H1 (cell line): Measurements from ENCODE around the gene FAM131A. TPM values are rescaled to one million over a fixed set of nuclear protein-coding genes. Genes with fewer than 3 reads are reported as not detected.

ENCODE experiments used
- BRCA1 ChIP-seq: IDR thresholded peaks from 2 replicates; pipeline ENCODE4 v1.6.1; 2012; ENCODE audit warnings: low read depth, low read length, improper control_type of control experiment
- CBX8 ChIP-seq: fragments of 300-800, 300-1000 bp; sonication (generic); IDR thresholded peaks from 2 replicates; pipeline ENCODE4 v1.7.1; 2016; ENCODE audit warnings: low read depth, low read length, borderline replicate concordance
- CEBPB ChIP-seq: IDR thresholded peaks from 2 replicates; pipeline ENCODE4 v1.6.1; 2012; ENCODE audit warnings: low read depth, low read length
- CHD1 ChIP-seq: IDR thresholded peaks from 2 replicates; pipeline ENCODE4 v1.6.1; 2012; ENCODE audit warnings: low read depth, low read length, improper control_type of control experiment
- GABPA ChIP-seq: IDR thresholded peaks from 2 replicates; pipeline ENCODE4 v1.6.1; 2011; ENCODE audit warnings: mild to moderate bottlenecking, low read length, moderate library complexity, borderline replicate concordance; ENCODE audit not compliant: insufficient read depth
- HDAC6 ChIP-seq: IDR thresholded peaks from one replicate; pipeline ENCODE4 v1.7.1; 2012; ENCODE audit warnings: low read depth, mild to moderate bottlenecking, inconsistent platforms, low read length, moderate library complexity
- KDM4A ChIP-seq: IDR thresholded peaks from one replicate; pipeline ENCODE4 v1.7.1; 2012; ENCODE audit warnings: low read depth, mild to moderate bottlenecking, moderate library complexity, low read length, inconsistent platforms; ENCODE audit not compliant: severe bottlenecking
- MAFK ChIP-seq: IDR thresholded peaks from 2 replicates; pipeline ENCODE4 v1.6.1; 2012; ENCODE audit warnings: low read depth, mild to moderate bottlenecking, improper control_type of control experiment, low read length
- PHF8 ChIP-seq: fragments of 200-600 bp; sonication (generic); conservative IDR thresholded peaks from 2 replicates; pipeline ENCODE4 v1.7.1; 2012; ENCODE audit warnings: low read depth, mild to moderate bottlenecking, inconsistent platforms, low read length, moderate library complexity
- RBBP5 ChIP-seq: IDR thresholded peaks from 2 replicates; pipeline ENCODE4 v1.7.1; 2012; ENCODE audit warnings: low read depth, mild to moderate bottlenecking, inconsistent platforms, low read length, moderate library complexity, borderline replicate concordance
- RNF2 ChIP-seq: fragments of 200-900, 300-1000 bp; sonication (generic); IDR thresholded peaks from 2 replicates; pipeline ENCODE4 v1.7.1; 2016; ENCODE audit warnings: borderline replicate concordance, low read depth, mild to moderate bottlenecking, antibody characterized with exemption, low read length; ENCODE audit not compliant: poor library complexity, severe bottlenecking; ENCODE audit errors: missing control alignments
- polyA plus RNA-seq, 7 experiments: library from polyadenylated mRNA; depleted of rRNA in 3 of 7; stranded (reverse) in 5 of 7; unstranded in 2 of 7; fragments of >200 nt in 5 of 7; fragments of 200-250 nt in 2 of 7; gene quantifications; 1 replicate in 5 of 7; 2 replicates in 1 of 7; 4 replicates in 1 of 7; pipeline versions ENCODE4 v1.2.1 to v1.2.3, GENCODE V29; 2011 to 2013; ENCODE audit warnings: missing spikeins in 2 of 7, mixed read lengths in 2 of 7
- total RNA-seq: library from RNA; stranded (reverse); fragmentation: NEBNext Ultra II Directional; extraction: Animal tissue kit (Norgen Biotek cat#: 25700); gene quantifications from 2 replicates; pipeline ENCODE4 v1.2.1, GENCODE V29; 2021
- TF ChIP-seq, protein P1 (sequence below): IDR thresholded peaks from 2 replicates; pipeline ENCODE4 v1.6.1; 2012; ENCODE audit warnings: inconsistent platforms
- TF ChIP-seq, protein P2 (sequence below): IDR thresholded peaks from 2 replicates; pipeline ENCODE4 v1.6.1; 2012; ENCODE audit warnings: inconsistent platforms

FAM131A gene
- total and polyA plus RNA-seq, 2 of the 8 experiments (the other 6 are each of a cell fraction or from before 2014, with no cell fraction given): 16.0 to 21.9 TPM

DNA sequence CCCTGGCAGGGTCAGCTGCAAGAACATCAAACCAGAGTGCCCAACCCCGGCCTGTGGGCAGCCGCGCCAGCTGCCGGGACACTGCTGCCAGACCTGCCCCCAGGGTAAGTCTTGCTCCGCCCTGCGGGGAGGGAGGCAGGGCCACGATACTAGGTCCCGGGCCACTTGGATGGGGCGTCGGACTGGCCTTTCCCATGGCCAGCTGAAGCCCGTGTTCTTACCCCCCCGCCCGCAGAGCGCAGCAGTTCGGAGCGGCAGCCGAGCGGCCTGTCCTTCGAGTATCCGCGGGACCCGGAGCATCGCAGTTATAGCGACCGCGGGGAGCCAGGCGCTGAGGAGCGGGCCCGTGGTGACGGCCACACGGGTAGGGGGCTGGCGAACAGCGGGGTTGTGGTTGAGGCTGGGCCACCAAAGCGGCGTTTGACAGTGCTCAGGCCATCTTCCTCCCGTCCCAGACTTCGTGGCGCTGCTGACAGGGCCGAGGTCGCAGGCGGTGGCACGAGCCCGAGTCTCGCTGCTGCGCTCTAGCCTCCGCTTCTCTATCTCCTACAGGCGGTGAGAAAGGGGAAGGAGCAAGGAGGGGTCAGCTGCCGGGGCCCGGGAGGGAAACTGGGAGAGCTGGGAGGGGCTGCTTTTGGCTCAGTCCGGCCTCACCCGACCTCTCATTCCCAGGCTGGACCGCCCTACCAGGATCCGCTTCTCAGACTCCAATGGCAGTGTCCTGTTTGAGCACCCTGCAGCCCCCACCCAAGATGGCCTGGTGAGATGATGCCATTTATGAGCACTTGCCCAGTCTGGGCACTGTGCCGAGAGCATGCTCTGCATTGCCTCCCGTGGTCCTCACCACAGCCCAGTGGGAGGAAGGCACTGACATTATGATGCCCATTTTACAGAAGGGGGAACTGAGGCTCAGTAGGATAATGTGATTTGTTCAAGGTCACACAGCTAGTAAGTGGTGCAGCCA is 44.1 kb downstream of the FAM131A start (continued):
- peak; percentile 18; the same call in 1 of the 2 replicates for TF ChIP-seq GABPA
- peak; percentile 46 for TF ChIP-seq RNF2
- no peak for TF ChIP-seq CBX8
- no peak for TF ChIP-seq PHF8
- TF ChIP-seq, protein P1, sequence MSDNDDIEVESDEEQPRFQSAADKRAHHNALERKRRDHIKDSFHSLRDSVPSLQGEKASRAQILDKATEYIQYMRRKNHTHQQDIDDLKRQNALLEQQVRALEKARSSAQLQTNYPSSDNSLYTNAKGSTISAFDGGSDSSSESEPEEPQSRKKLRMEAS: peak; percentile 85
- TF ChIP-seq RBBP5: 0 out of 2 replicates have a peak, but pooled peaks have one; percentile 43
- no peak for TF ChIP-seq MAFK
- no peak for TF ChIP-seq CHD1
- TF ChIP-seq, protein P2, sequence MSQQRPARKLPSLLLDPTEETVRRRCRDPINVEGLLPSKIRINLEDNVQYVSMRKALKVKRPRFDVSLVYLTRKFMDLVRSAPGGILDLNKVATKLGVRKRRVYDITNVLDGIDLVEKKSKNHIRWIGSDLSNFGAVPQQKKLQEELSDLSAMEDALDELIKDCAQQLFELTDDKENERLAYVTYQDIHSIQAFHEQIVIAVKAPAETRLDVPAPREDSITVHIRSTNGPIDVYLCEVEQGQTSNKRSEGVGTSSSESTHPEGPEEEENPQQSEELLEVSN: peak; percentile 64
- no peak for TF ChIP-seq HDAC6
- no peak for TF ChIP-seq CEBPB
- no peak for TF ChIP-seq BRCA1
- TF ChIP-seq KDM4A: peak; percentile 48
